PC-9 (cell line): ENCODE results near the gene IRF2.

Experiments
- EZH2 ChIP-seq: fragments of 200-600 bp; sonication (generic); IDR thresholded peaks from 2 replicates; pipeline ENCODE4 v1.8.0; 2017; ENCODE audit warnings: antibody characterized with exemption, low read depth
- TF ChIP-seq, protein P1 (sequence below): fragments of 200-600 bp; sonication (generic); conservative IDR thresholded peaks from 2 replicates; pipeline ENCODE4 v1.6.1; 2017; ENCODE audit warnings: mixed run types, antibody characterized with exemption, mild to moderate bottlenecking, moderate library complexity

DNA sequence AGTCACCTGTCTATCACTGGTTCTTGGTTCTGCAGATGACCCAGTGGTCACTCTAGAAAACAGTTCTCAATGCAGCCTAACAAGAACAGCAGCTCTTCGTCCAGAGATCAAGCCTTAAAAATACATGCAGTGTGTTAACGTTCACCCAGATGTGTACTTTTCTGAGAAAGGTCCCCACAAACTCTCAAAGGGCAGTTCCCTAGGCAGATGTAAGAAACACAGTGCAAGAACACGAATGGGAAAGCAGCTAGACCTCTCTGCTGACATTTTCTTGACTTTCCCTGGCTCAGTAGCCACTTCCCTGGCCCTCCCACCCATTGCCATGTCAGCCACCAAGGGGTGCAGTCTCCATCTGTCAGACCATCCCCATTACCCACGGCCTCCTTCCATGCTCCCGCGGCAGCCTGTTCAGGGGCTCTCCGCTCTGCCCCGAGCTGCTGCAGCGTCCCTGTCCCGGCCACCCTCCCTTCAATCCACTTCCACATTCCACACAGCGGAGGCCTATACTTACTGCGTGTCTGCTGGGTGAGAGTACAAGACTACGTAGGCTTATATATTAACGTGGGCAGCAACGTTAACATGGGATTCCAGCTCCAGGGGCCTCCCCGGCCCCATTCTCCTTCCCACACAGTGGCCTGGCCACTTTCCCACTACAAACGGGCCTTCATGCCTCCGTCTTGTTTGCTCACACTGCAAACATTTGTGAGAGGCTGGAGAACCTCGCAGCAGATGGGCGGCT, 34.3 kb downstream of the IRF2 start:
- TF ChIP-seq, protein P1, sequence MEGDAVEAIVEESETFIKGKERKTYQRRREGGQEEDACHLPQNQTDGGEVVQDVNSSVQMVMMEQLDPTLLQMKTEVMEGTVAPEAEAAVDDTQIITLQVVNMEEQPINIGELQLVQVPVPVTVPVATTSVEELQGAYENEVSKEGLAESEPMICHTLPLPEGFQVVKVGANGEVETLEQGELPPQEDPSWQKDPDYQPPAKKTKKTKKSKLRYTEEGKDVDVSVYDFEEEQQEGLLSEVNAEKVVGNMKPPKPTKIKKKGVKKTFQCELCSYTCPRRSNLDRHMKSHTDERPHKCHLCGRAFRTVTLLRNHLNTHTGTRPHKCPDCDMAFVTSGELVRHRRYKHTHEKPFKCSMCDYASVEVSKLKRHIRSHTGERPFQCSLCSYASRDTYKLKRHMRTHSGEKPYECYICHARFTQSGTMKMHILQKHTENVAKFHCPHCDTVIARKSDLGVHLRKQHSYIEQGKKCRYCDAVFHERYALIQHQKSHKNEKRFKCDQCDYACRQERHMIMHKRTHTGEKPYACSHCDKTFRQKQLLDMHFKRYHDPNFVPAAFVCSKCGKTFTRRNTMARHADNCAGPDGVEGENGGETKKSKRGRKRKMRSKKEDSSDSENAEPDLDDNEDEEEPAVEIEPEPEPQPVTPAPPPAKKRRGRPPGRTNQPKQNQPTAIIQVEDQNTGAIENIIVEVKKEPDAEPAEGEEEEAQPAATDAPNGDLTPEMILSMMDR, result no peak
- no peak for TF ChIP-seq EZH2
